IPS DF 6.9 (cell line): Measurements from ENCODE around the gene VKORC1.

Source experiments
- DNase-seq: peaks from one replicate; pipeline ENCODE4 v3.0.0-alpha.2; 2013; ENCODE audit warnings: low read depth, low spot score
- H3K27ac ChIP-seq: one replicate; pipeline ENCODE4 v1.5.1; 2013; ENCODE audit warnings: low read length, control low read depth
- H3K27me3 ChIP-seq: 2 replicates; pipeline ENCODE4 v1.6.1; 2013; ENCODE audit warnings: mild to moderate bottlenecking, low read length; ENCODE audit not compliant: control insufficient read depth, insufficient read depth
- H3K36me3 ChIP-seq: 2 replicates; pipeline ENCODE4 v1.6.1; 2013; ENCODE audit warnings: low read length; ENCODE audit not compliant: control insufficient read depth, insufficient read depth
- H3K4me1 ChIP-seq: 2 replicates; pipeline ENCODE4 v1.6.1; 2013; ENCODE audit warnings: low read length; ENCODE audit not compliant: control insufficient read depth, insufficient read depth
- H3K4me3 ChIP-seq: 2 replicates; pipeline ENCODE4 v1.5.1; 2013; ENCODE audit warnings: mild to moderate bottlenecking, low read length
- H3K9me3 ChIP-seq: 2 replicates; pipeline ENCODE4 v1.6.1; 2013; ENCODE audit warnings: low read length, inconsistent platforms; ENCODE audit not compliant: control insufficient read depth, insufficient read depth
- WGBS: extraction: QIAGEN DNeasy Blood & Tissue Kit; methylation state at CpG from one replicate; pipeline ENCODE4 v1.1.7; 2013; ENCODE audit warnings: mixed read lengths, missing lambda C conversion rate; ENCODE audit not compliant: insufficient read length, insufficient coverage; 5-methylcytosine and 5-hydroxymethylcytosine counted together

VKORC1 gene

GRCh38 chr16:31088459-31089183 lies 6.0 kb downstream of the VKORC1 start, which contains the start of gene PRSS53:
TSS of gene PRSS53 (minus strand) at chr16:31088943. CDS start at chr16:31088809, 134 bp downstream.
- WGBS, result no CpG with 5 or more reads among the region's 15 CpGs
- H3K4me3 ChIP-seq, result no peak within 1 kb of the TSS
- no peak within 1 kb of the TSS for H3K27ac ChIP-seq
- no peaks in the 10 kb centered on the region for H3K9me3 ChIP-seq
- H3K36me3 ChIP-seq, result peaks cover 13% of the 10 kb centered on the region
- DNase-seq, result no peak
- peaks cover 2% of the 10 kb centered on the region; the same call in 1 of the 2 replicates for H3K4me1 ChIP-seq
- no peaks in the 10 kb centered on the region for H3K27me3 ChIP-seq

GRCh38 chr16:31087971-31088370 lies 6.6 kb downstream of the VKORC1 start:
- no CpG with 5 or more reads among the region's 5 CpGs for WGBS
- no peak for DNase-seq
- Histone ChIP-seq H3K36me3 (peaks cover 13% of the 10 kb centered on the region), H3K9me3 (no peaks in the 10 kb centered on the region), H3K4me3 (no peak overlapping the region), H3K4me1 (no peaks in the 10 kb centered on the region), H3K27ac (no peak overlapping the region), H3K27me3 (no peaks in the 10 kb centered on the region)

GRCh38 chr16:31087481-31087880 lies 7.1 kb downstream of the VKORC1 start:
- H3K27ac ChIP-seq, result no peak overlapping the region
- no CpG with 5 or more reads among the region's 8 CpGs for WGBS
- H3K36me3 ChIP-seq, result peaks cover 13% of the 10 kb centered on the region
- no peaks in the 10 kb centered on the region for H3K9me3 ChIP-seq
- no peaks in the 10 kb centered on the region for H3K4me1 ChIP-seq
- H3K27me3 ChIP-seq, result no peaks in the 10 kb centered on the region
- no peak overlapping the region for H3K4me3 ChIP-seq
- DNase-seq, result no peak

- Histone ChIP-seq H3K36me3 (peaks cover 13% of the 10 kb centered on the region), H3K4me3 (no peak overlapping the region), H3K9me3 (no peaks in the 10 kb centered on the region), H3K27ac (no peak overlapping the region), H3K4me1 (no peaks in the 10 kb centered on the region), H3K27me3 (no peaks in the 10 kb centered on the region)
- WGBS, result no CpG with 5 or more reads among the region's 6 CpGs
- no peak for DNase-seq
Measured at GRCh38 chr16:31086629-31086906, 8.0 kb downstream of the VKORC1 start.

GRCh38 chr16:31085873-31086628 lies 8.5 kb downstream of the VKORC1 start:
- no CpG with 5 or more reads among the region's 18 CpGs for WGBS
- no peak overlapping the region; the same call in 1 of the 2 replicates for H3K4me3 ChIP-seq
- H3K27me3 ChIP-seq, result no peaks in the 10 kb centered on the region
- H3K27ac ChIP-seq, result no peak overlapping the region
- DNase-seq, result no peak
- H3K4me1 ChIP-seq, result no peaks in the 10 kb centered on the region
- peaks cover 15% of the 10 kb centered on the region for H3K36me3 ChIP-seq
- no peaks in the 10 kb centered on the region for H3K9me3 ChIP-seq

GRCh38 chr16:31085411-31085810 lies 9.2 kb downstream of the VKORC1 start:
- Histone ChIP-seq H3K4me3 (no peak overlapping the region), H3K9me3 (no peaks in the 10 kb centered on the region), H3K27ac (no peak overlapping the region), H3K27me3 (no peaks in the 10 kb centered on the region), H3K36me3 (peaks cover 16% of the 10 kb centered on the region), H3K4me1 (no peaks in the 10 kb centered on the region)
- DNase-seq, result no peak
- WGBS, result no CpG with 5 or more reads among the region's 8 CpGs

GRCh38 chr16:31084584-31085302 lies 9.9 kb downstream of the VKORC1 start:
- no peak for DNase-seq
- no CpG with 5 or more reads among the region's 16 CpGs for WGBS
- no peak overlapping the region for H3K4me3 ChIP-seq
- H3K27ac ChIP-seq, result no peak overlapping the region
- H3K9me3 ChIP-seq, result no peaks in the 10 kb centered on the region
- H3K4me1 ChIP-seq, result no peaks in the 10 kb centered on the region
- peaks cover 21% of the 10 kb centered on the region for H3K36me3 ChIP-seq
- H3K27me3 ChIP-seq, result no peaks in the 10 kb centered on the region

GRCh38 chr16:31083981-31084380 lies 10.6 kb downstream of the VKORC1 start:
- no peak for DNase-seq
- H3K36me3 ChIP-seq, result peaks cover 24% of the 10 kb centered on the region
- H3K9me3 ChIP-seq, result no peaks in the 10 kb centered on the region
- H3K27me3 ChIP-seq, result no peaks in the 10 kb centered on the region
- no peak overlapping the region for H3K27ac ChIP-seq
- no CpG with 5 or more reads among the region's 13 CpGs for WGBS
- H3K4me3 ChIP-seq, result no peak overlapping the region
- H3K4me1 ChIP-seq, result no peaks in the 10 kb centered on the region

GRCh38 chr16:31083556-31083955 lies 11.0 kb downstream of the VKORC1 start:
- no peaks in the 10 kb centered on the region for H3K4me1 ChIP-seq
- H3K27ac ChIP-seq, result no peak overlapping the region
- no peak for DNase-seq
- WGBS, result no CpG with 5 or more reads among the region's 5 CpGs
- H3K36me3 ChIP-seq, result peaks cover 28% of the 10 kb centered on the region
- H3K4me3 ChIP-seq, result no peak overlapping the region
- H3K9me3 ChIP-seq, result no peaks in the 10 kb centered on the region
- no peaks in the 10 kb centered on the region for H3K27me3 ChIP-seq

GRCh38 chr16:31083081-31083480 lies 11.5 kb downstream of the VKORC1 start:
- H3K36me3 ChIP-seq, result peaks cover 31% of the 10 kb centered on the region
- WGBS, result no CpG with 5 or more reads among the region's 9 CpGs
- H3K4me3 ChIP-seq, result no peak overlapping the region
- no peaks in the 10 kb centered on the region for H3K4me1 ChIP-seq
- H3K27me3 ChIP-seq, result no peaks in the 10 kb centered on the region
- H3K9me3 ChIP-seq, result no peaks in the 10 kb centered on the region
- no peak overlapping the region for H3K27ac ChIP-seq
- DNase-seq, result no peak
